H1 (cell line): ENCODE results near the gene SYNJ2. TPM values are rescaled to one million over a fixed set of nuclear protein-coding genes. Genes with fewer than 3 reads are reported as not detected.

Source experiments
- CTCF ChIA-PET: fragments of 300-600 bp; sonication (Branson Sonifier 250); formaldehyde crosslinking; loops from one replicate; lab custom pipeline; 2021; ENCODE audit not compliant: partially characterized antibody; lab: Charles Lee
- POLR2A ChIA-PET: fragments of 300-600 bp; sonication (Branson Sonifier 250); formaldehyde crosslinking; loops from one replicate; lab custom pipeline; 2021; ENCODE audit warnings: inconsistent platforms; ENCODE audit not compliant: partially characterized antibody; lab: Charles Lee
- DNase-seq, 2 experiments: peaks; one replicate each; pipeline versions ENCODE4 v3.0.0 to v3.0.0-alpha.2; 2010 to 2022; ENCODE audit warnings: low spot score in 2 of 2, low read depth in 1 of 2, mixed read lengths in 1 of 2
- FAIRE-seq: peaks from 2 replicates; lab custom pipeline; 2011; peaks lifted over from hg19 to GRCh38; lab: Jason Lieb, UNC
- H2AFZ ChIP-seq: 2 replicates; pipeline ENCODE4 v1.8.1; 2012; ENCODE audit warnings: low read length, inconsistent platforms
- H2AK5ac ChIP-seq: 2 replicates; pipeline ENCODE4 v1.6.1; 2013; ENCODE audit warnings: low read depth, low read length
- H2BK120ac ChIP-seq: replicated peaks from 2 replicates; pipeline ENCODE3; 2013; ENCODE audit warnings: low read depth, low read length, inconsistent platforms
- H2BK12ac ChIP-seq: 2 replicates; pipeline ENCODE4 v1.6.1; 2013; ENCODE audit warnings: low read depth, low read length
- H2BK15ac ChIP-seq: 2 replicates; pipeline ENCODE4 v1.6.1; 2013; ENCODE audit warnings: low read length
- H2BK20ac ChIP-seq: 2 replicates; pipeline ENCODE4 v1.6.1; 2013; ENCODE audit warnings: low read length
- H2BK5ac ChIP-seq: 2 replicates; pipeline ENCODE4 v1.6.1; 2013; ENCODE audit warnings: low read depth, low read length
- H3K14ac ChIP-seq: 2 replicates; pipeline ENCODE4 v1.6.1; 2013; ENCODE audit warnings: inconsistent platforms; ENCODE audit not compliant: insufficient read length
- H3K18ac ChIP-seq: 2 replicates; pipeline ENCODE4 v1.6.1; 2013; ENCODE audit warnings: low read length; ENCODE audit errors: extremely low read depth
- H3K23ac ChIP-seq: 2 replicates; pipeline ENCODE4 v1.6.1; 2013; ENCODE audit warnings: inconsistent platforms; ENCODE audit not compliant: insufficient read length
- H3K23me2 ChIP-seq: 2 replicates; pipeline ENCODE4 v1.6.1; 2013; ENCODE audit warnings: low read depth, low read length
- H3K27ac ChIP-seq: 2 replicates; pipeline ENCODE4 v1.6.1; 2011; ENCODE audit warnings: low read depth, low read length, inconsistent platforms
- H3K27me3 ChIP-seq, 4 experiments: replicated peaks in 1 of 4; 1 replicate in 1 of 4; 2 replicates in 3 of 4; pipeline versions ENCODE4 v1.6.1 to v1.8.1; 2011 to 2013; ENCODE audit warnings: low read length in 3 of 4, mild to moderate bottlenecking in 3 of 4, inconsistent platforms in 2 of 4, mixed read lengths in 2 of 4, moderate library complexity in 1 of 4; ENCODE audit not compliant: control insufficient read depth in 3 of 4, insufficient read depth in 3 of 4; ENCODE audit errors: extremely low read depth in 1 of 4
- H3K36me3 ChIP-seq, 4 experiments: 2 replicates each; pipeline versions ENCODE4 v1.6.1 to v1.8.1; 2011 to 2013; ENCODE audit warnings: mild to moderate bottlenecking in 4 of 4, low read length in 3 of 4, moderate library complexity in 2 of 4, control low read depth in 1 of 4, inconsistent platforms in 1 of 4; ENCODE audit not compliant: insufficient read depth in 4 of 4, control insufficient read depth in 2 of 4
- H3K4ac ChIP-seq: replicated peaks from 2 replicates; pipeline ENCODE3; 2013; ENCODE audit warnings: low read length, low read depth, mixed read lengths, inconsistent platforms; ENCODE audit not compliant: insufficient read length
- H3K4me1 ChIP-seq, 4 experiments: replicated peaks in 1 of 4; 1 replicate in 1 of 4; 2 replicates in 3 of 4; pipeline versions ENCODE4 v1.6.1 to v1.8.1; 2011 to 2013; ENCODE audit warnings: low read length in 3 of 4, inconsistent platforms in 2 of 4, mixed read lengths in 1 of 4; ENCODE audit not compliant: insufficient read depth in 4 of 4, control insufficient read depth in 3 of 4
- H3K4me2 ChIP-seq, 2 experiments: 2 replicates each; pipeline versions ENCODE4 v1.6.1 to v1.8.1; 2011 to 2013; ENCODE audit warnings: low read depth in 2 of 2, low read length in 2 of 2, control low read depth in 1 of 2, inconsistent platforms in 1 of 2, mild to moderate bottlenecking in 1 of 2; ENCODE audit not compliant: insufficient read depth in 1 of 2
- H3K4me3 ChIP-seq, 4 experiments: fragments of 200-600, 300-600 bp in 1 of 4; sonication (generic), shearing (Covaris generic), sonication (Bioruptor Twin) in 1 of 4; 2 replicates each; pipeline versions ENCODE4 v1.5.1 to v1.8.1; 2011 to 2016; ENCODE audit warnings: low read length in 4 of 4, low read depth in 3 of 4, control low read depth in 2 of 4, inconsistent platforms in 2 of 4, mild to moderate bottlenecking in 2 of 4, mixed read lengths in 1 of 4, moderate library complexity in 1 of 4; ENCODE audit not compliant: insufficient read depth in 2 of 4; ENCODE audit errors: extremely low read depth in 1 of 4
- H3K56ac ChIP-seq: replicated peaks from 2 replicates; pipeline ENCODE3; 2013; ENCODE audit warnings: low read depth, mild to moderate bottlenecking, mixed read lengths, low read length, inconsistent platforms; ENCODE audit not compliant: insufficient read length
- H3K79me1 ChIP-seq: 2 replicates; pipeline ENCODE4 v1.6.1; 2013; ENCODE audit warnings: low read depth, low read length, control low read depth
- H3K79me2 ChIP-seq, 2 experiments: 2 replicates each; pipeline versions ENCODE4 v1.6.1 to v1.8.1; 2012 to 2013; ENCODE audit warnings: low read length in 2 of 2, mild to moderate bottlenecking in 2 of 2, inconsistent platforms in 1 of 2; ENCODE audit not compliant: insufficient read depth in 2 of 2, control insufficient read depth in 1 of 2
- H3K9ac ChIP-seq, 4 experiments: replicated peaks in 1 of 4; 1 replicate in 1 of 4; 2 replicates in 3 of 4; pipeline versions ENCODE4 v1.6.1 to v1.8.1; 2011 to 2013; ENCODE audit warnings: low read depth in 3 of 4, low read length in 3 of 4, control low read depth in 2 of 4, mild to moderate bottlenecking in 2 of 4, moderate library complexity in 2 of 4, inconsistent platforms in 1 of 4; ENCODE audit errors: extremely low read depth in 1 of 4
- H3K9me3 ChIP-seq, 2 experiments: 2 replicates each; pipeline versions ENCODE4 v1.6.1 to v1.8.1; 2012 to 2013; ENCODE audit warnings: mild to moderate bottlenecking in 2 of 2, moderate library complexity in 2 of 2, control low read depth in 1 of 2, inconsistent platforms in 1 of 2, low read depth in 1 of 2, low read length in 1 of 2, mixed read lengths in 1 of 2; ENCODE audit not compliant: insufficient read depth in 2 of 2
- H4K20me1 ChIP-seq, 2 experiments: replicated peaks in 1 of 2; 2 replicates each; pipeline versions ENCODE3 to v1.8.1; 2011 to 2013; ENCODE audit warnings: inconsistent platforms in 2 of 2, low read length in 2 of 2, mild to moderate bottlenecking in 1 of 2; ENCODE audit not compliant: insufficient read depth in 2 of 2, control insufficient read depth in 1 of 2
- H4K5ac ChIP-seq: 2 replicates; pipeline ENCODE4 v1.6.1; 2013; ENCODE audit warnings: low read length, low read depth, mixed read lengths, inconsistent platforms; ENCODE audit not compliant: insufficient read length
- H4K8ac ChIP-seq: 2 replicates; pipeline ENCODE4 v1.8.0; 2013; ENCODE audit warnings: mild to moderate bottlenecking, moderate library complexity, low read length, inconsistent platforms; ENCODE audit not compliant: insufficient read depth; ENCODE audit errors: extremely low read depth
- H4K91ac ChIP-seq: replicated peaks from 2 replicates; pipeline ENCODE3; 2013; ENCODE audit warnings: low read length, mixed read lengths, inconsistent platforms; ENCODE audit not compliant: insufficient read length
- POLR2A ChIP-seq, 2 experiments: IDR thresholded peaks; 1 replicate in 1 of 2; 2 replicates in 1 of 2; pipeline ENCODE4 v1.6.1; 2011; ENCODE audit warnings: low read depth in 2 of 2, low read length in 2 of 2, mild to moderate bottlenecking in 2 of 2; ENCODE audit errors: control extremely low read depth in 1 of 2
- WGBS, 2 experiments: shearing (Covaris generic) in 1 of 2; methylation state at CpG; one replicate each; pipeline versions ENCODE4 v1.1.6 to v1.1.7; 2013 to 2015; ENCODE audit warnings: low lambda C conversion rate in 2 of 2, mixed read lengths in 2 of 2, inconsistent platforms in 1 of 2, low coverage in 1 of 2, missing lambda C conversion rate in 1 of 2; ENCODE audit not compliant: insufficient replicate concordance in 2 of 2, insufficient coverage in 1 of 2, insufficient read length in 1 of 2; ENCODE audit errors: extremely low coverage in 1 of 2, missing lambda C conversion rate in 1 of 2; 5-methylcytosine and 5-hydroxymethylcytosine counted together
- polyA plus RNA-seq, 7 experiments: library from polyadenylated mRNA; depleted of rRNA in 3 of 7; stranded (reverse) in 5 of 7; unstranded in 2 of 7; fragments of >200 nt in 5 of 7; fragments of 200-250 nt in 2 of 7; gene quantifications; 1 replicate in 5 of 7; 2 replicates in 1 of 7; 4 replicates in 1 of 7; pipeline versions ENCODE4 v1.2.1 to v1.2.3, GENCODE V29; 2011 to 2013; ENCODE audit warnings: missing spikeins in 2 of 7, mixed read lengths in 2 of 7
- total RNA-seq: library from RNA; stranded (reverse); fragmentation: NEBNext Ultra II Directional; extraction: Animal tissue kit (Norgen Biotek cat#: 25700); gene quantifications from 2 replicates; pipeline ENCODE4 v1.2.1, GENCODE V29; 2021

SYNJ2 gene
- total and polyA plus RNA-seq, 2 of the 8 experiments (the other 6 are each of a cell fraction or from before 2014, with no cell fraction given), result 3.7 to 13.9 TPM

DNA sequence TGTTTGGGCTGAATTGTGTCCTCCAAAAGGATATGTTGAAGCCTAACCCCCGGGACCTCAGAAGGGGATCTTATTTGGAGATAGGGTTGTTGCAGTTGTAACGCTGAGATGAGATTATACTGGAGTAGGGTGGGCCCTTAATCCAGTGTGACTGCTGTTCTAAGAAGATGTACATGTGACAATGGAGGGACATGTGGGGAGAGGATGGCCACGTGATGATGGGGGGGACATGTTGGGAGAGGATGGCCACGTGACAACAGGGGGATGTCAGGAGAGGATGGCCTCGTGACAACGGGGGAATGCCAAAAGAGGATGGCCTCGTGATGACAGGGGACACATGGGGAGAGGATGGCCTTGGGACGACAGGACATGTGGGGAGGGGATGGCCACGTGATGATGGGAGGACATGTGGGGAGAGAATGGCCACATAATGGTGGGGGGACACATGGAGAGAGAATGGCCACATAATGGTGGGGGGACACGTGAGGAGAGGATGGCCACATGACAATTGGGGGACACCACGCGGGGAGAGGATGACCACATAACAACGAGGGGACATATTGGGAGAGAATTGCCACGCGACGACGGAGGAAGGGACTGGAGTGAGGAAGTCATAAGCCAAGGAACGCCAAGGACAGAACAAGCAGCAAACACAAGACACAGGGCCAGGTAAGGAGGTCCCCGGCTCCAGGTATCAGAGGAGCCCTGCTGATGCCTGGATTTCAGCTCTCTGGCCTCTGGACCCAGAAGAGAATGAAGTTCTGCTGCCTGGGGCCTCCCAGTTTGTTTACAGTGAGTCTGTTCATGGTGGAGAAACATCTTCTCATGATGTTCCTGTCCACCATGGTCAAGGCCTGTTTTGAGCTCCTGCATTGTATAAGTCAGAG lies 29.2 kb downstream of the SYNJ2 start:
- Histone ChIP-seq H3K23me2 (no peaks in the 10 kb centered on the region), H2BK12ac (no peak overlapping the region; the same call in 1 of the 2 replicates), H2BK20ac (no peak overlapping the region), H2BK5ac (no peak overlapping the region; the same call in 1 of the 2 replicates), H3K4me3 (no peak overlapping the region), H3K27ac (no peak overlapping the region), H4K5ac (no peak overlapping the region), H3K23ac (no peak overlapping the region), H3K4ac (no peak overlapping the region), H3K79me2 (no peaks in the 10 kb centered on the region), H2AFZ (no peak overlapping the region), H3K56ac (no peak overlapping the region), H3K27me3 (no peaks in the 10 kb centered on the region), H3K18ac (no peak overlapping the region), H3K9ac (no peak overlapping the region), H3K4me2 (no peak overlapping the region), H4K8ac (no peak overlapping the region), H3K9me3 (no peaks in the 10 kb centered on the region), H3K79me1 (peaks cover 4% of the 10 kb centered on the region; the same call in 1 of the 2 replicates), H2BK15ac (no peak overlapping the region), H3K14ac (no peak overlapping the region), H3K36me3 (no peaks in the 10 kb centered on the region), H2BK120ac (no peak overlapping the region), H2AK5ac (no peak overlapping the region), H3K4me1 (no peaks in the 10 kb centered on the region; a peak in 2 of 7 replicates), H4K20me1 (no peaks in the 10 kb centered on the region), H4K91ac (no peak overlapping the region)
- DNase-seq (no peak), FAIRE-seq (no peak)
- ChIA-PET CTCF (interaction anchor here (1.0 to 1.2 kb wide), 5 partner anchors 10 to 28 kb away, joined by 3 to 6 read pairs (median 4); no protein-coding TSS in a partner anchor), POLR2A (interaction anchor here (0.8 to 1.9 kb wide), 2 partner anchors 11 kb away, joined by 3 to 7 read pairs; no protein-coding TSS in a partner anchor)
- TF ChIP-seq POLR2A (IDR thresholded peaks at IDR 0.05; ENCODE audit: control extremely low read depth in 1 of 2, low read depth in 2 of 2, low read length in 2 of 2), result no peak
- 93% methylated on average over 19 of the region's 19 CpGs; no CpG with 5 or more reads in 1 of the 2 experiments for WGBS, 2 experiments
